ENCODE measurements around the gene SLC39A7.

Gene SLC39A7

GRCh38 chr6:33236852-33237251, 36.2 kb downstream of the SLC39A7 start:
- no peak for ATAC-seq
- TF ChIP-seq RARB (CRISPR knock-in tag; IDR thresholded peaks at IDR 0.05), result no peak
- TF ChIP-seq TOX (CRISPR knock-in tag; IDR thresholded peaks at IDR 0.05; ENCODE audit: borderline replicate concordance), result no peak
- TF ChIP-seq CREB5 (CRISPR knock-in tag; IDR thresholded peaks at IDR 0.05; ENCODE audit: low read depth), result no peak
- no peak for TF ChIP-seq CSRNP3 (CRISPR knock-in tag; IDR thresholded peaks at IDR 0.05)
- TF ChIP-seq, protein P1, sequence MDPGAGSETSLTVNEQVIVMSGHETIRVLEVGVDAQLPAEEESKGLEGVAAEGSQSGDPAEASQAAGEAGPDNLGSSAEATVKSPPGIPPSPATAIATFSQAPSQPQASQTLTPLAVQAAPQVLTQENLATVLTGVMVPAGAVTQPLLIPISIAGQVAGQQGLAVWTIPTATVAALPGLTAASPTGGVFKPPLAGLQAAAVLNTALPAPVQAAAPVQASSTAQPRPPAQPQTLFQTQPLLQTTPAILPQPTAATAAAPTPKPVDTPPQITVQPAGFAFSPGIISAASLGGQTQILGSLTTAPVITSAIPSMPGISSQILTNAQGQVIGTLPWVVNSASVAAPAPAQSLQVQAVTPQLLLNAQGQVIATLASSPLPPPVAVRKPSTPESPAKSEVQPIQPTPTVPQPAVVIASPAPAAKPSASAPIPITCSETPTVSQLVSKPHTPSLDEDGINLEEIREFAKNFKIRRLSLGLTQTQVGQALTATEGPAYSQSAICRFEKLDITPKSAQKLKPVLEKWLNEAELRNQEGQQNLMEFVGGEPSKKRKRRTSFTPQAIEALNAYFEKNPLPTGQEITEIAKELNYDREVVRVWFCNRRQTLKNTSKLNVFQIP (CRISPR knock-in tag; IDR thresholded peaks at IDR 0.05; ENCODE audit: borderline replicate concordance, low read depth), result no peak
- TF ChIP-seq ZNF70 (CRISPR knock-in tag; IDR thresholded peaks at IDR 0.05), result no peak
- no peak for TF ChIP-seq ESRRG (CRISPR knock-in tag; IDR thresholded peaks at IDR 0.05)
- no peak for TF ChIP-seq ARNTL (CRISPR knock-in tag; IDR thresholded peaks at IDR 0.05; ENCODE audit: borderline replicate concordance, low read depth)
- TF ChIP-seq, protein P2, sequence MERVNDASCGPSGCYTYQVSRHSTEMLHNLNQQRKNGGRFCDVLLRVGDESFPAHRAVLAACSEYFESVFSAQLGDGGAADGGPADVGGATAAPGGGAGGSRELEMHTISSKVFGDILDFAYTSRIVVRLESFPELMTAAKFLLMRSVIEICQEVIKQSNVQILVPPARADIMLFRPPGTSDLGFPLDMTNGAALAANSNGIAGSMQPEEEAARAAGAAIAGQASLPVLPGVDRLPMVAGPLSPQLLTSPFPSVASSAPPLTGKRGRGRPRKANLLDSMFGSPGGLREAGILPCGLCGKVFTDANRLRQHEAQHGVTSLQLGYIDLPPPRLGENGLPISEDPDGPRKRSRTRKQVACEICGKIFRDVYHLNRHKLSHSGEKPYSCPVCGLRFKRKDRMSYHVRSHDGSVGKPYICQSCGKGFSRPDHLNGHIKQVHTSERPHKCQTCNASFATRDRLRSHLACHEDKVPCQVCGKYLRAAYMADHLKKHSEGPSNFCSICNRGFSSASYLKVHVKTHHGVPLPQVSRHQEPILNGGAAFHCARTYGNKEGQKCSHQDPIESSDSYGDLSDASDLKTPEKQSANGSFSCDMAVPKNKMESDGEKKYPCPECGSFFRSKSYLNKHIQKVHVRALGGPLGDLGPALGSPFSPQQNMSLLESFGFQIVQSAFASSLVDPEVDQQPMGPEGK (CRISPR knock-in tag; IDR thresholded peaks at IDR 0.05; ENCODE audit: borderline replicate concordance), result no peak
- no peak for TF ChIP-seq ZFP30 (CRISPR knock-in tag; IDR thresholded peaks at IDR 0.05)
- no peak for TF ChIP-seq SNAI2 (CRISPR knock-in tag; IDR thresholded peaks at IDR 0.05)
- TF ChIP-seq GLIS3 (CRISPR knock-in tag; IDR thresholded peaks at IDR 0.05), result no peak
- TF ChIP-seq ZNF8 (CRISPR knock-in tag; IDR thresholded peaks at IDR 0.05), result no peak

DNA sequence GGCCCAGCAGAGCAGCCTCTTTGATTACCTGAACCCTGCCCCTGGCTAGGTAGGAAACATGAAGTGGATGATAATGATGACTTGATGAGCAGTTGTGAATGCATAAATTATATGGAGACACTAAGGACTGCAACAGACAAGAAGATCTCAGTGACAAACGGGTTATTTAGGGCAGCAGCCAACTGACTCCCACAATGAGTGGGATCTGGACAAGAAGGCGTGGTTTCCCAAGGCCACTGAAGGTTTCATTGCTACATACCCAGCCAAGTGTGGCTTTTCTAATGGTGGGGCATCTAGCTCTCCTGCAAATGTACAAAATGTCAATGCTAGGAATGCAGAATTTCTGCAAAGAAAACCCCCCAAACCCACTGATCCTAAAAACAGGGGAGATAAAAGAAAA, 37.1 kb downstream of the SLC39A7 start:
- no peak for TF ChIP-seq GLIS3 (CRISPR knock-in tag; IDR thresholded peaks at IDR 0.05)

DNA sequence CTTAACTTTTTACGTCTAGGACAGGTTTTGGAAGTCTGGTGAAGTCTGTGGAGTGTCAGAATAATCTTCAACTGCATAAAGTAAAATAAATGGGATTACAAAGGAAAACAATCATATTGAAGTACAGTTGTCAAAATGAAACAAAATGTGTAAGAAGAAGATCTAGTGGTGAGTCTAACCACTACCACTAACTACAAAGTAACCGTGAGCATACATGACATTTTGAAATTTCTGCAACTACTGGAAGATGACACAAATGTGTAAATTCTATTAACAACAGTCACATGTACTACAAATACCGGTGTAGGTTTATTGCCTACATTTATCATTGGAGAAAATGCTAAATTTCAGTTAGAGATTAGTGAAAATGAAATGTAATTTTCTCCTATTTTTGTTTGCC, 41.3 kb downstream of the SLC39A7 start:
- ATAC-seq, result no peak
- no peak for TF ChIP-seq BACH2 (CRISPR knock-in tag; IDR thresholded peaks at IDR 0.05; ENCODE audit: borderline replicate concordance)
- TF ChIP-seq OSR1 (CRISPR knock-in tag; IDR thresholded peaks at IDR 0.05), result no peak
- no peak for TF ChIP-seq SNAI2 (CRISPR knock-in tag; IDR thresholded peaks at IDR 0.05)
- no peak for TF ChIP-seq ZC3H10 (CRISPR knock-in tag; IDR thresholded peaks at IDR 0.05)
- TF ChIP-seq ZNF8 (CRISPR knock-in tag; IDR thresholded peaks at IDR 0.05), result no peak
- TF ChIP-seq ZFP30 (CRISPR knock-in tag; IDR thresholded peaks at IDR 0.05), result no peak
- TF ChIP-seq, protein P1 (CRISPR knock-in tag; IDR thresholded peaks at IDR 0.05; ENCODE audit: borderline replicate concordance, low read depth), result no peak
- TF ChIP-seq, protein P2 (CRISPR knock-in tag; IDR thresholded peaks at IDR 0.05; ENCODE audit: borderline replicate concordance), result no peak
- no peak for TF ChIP-seq ZNF70 (CRISPR knock-in tag; IDR thresholded peaks at IDR 0.05)
- no peak for TF ChIP-seq ESRRG (CRISPR knock-in tag; IDR thresholded peaks at IDR 0.05)
- TF ChIP-seq CSDC2 (CRISPR knock-in tag; IDR thresholded peaks at IDR 0.05), result no peak
- TF ChIP-seq, protein P3, sequence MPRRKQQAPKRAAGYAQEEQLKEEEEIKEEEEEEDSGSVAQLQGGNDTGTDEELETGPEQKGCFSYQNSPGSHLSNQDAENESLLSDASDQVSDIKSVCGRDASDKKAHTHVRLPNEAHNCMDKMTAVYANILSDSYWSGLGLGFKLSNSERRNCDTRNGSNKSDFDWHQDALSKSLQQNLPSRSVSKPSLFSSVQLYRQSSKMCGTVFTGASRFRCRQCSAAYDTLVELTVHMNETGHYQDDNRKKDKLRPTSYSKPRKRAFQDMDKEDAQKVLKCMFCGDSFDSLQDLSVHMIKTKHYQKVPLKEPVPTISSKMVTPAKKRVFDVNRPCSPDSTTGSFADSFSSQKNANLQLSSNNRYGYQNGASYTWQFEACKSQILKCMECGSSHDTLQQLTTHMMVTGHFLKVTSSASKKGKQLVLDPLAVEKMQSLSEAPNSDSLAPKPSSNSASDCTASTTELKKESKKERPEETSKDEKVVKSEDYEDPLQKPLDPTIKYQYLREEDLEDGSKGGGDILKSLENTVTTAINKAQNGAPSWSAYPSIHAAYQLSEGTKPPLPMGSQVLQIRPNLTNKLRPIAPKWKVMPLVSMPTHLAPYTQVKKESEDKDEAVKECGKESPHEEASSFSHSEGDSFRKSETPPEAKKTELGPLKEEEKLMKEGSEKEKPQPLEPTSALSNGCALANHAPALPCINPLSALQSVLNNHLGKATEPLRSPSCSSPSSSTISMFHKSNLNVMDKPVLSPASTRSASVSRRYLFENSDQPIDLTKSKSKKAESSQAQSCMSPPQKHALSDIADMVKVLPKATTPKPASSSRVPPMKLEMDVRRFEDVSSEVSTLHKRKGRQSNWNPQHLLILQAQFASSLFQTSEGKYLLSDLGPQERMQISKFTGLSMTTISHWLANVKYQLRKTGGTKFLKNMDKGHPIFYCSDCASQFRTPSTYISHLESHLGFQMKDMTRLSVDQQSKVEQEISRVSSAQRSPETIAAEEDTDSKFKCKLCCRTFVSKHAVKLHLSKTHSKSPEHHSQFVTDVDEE (CRISPR knock-in tag; IDR thresholded peaks at IDR 0.05), result no peak
- TF ChIP-seq RARB (CRISPR knock-in tag; IDR thresholded peaks at IDR 0.05), result no peak
- TF ChIP-seq GLIS3 (CRISPR knock-in tag; IDR thresholded peaks at IDR 0.05), result no peak

More for the DNA sequence above, 37.1 kb downstream of the SLC39A7 start:
- no peak for ATAC-seq
